HL-60 (cell line): ENCODE data around the gene RAD9A.

Experiments used
- DNase-seq, 2 experiments: peaks; one replicate each; pipeline ENCODE4 v3.0.0-alpha.2; 2010 to 2020; ENCODE audit warnings: low read depth in 1 of 2, low spot score in 1 of 2
- H3K27ac ChIP-seq: fragments of 250-450 bp; sonication (Bioruptor Pico); replicated peaks from 2 replicates; pipeline ENCODE4 v1.5.1; 2020; ENCODE audit warnings: mild to moderate bottlenecking, moderate library complexity
- H3K27me3 ChIP-seq: fragments of 250-450 bp; sonication (Bioruptor Pico); 2 replicates; pipeline ENCODE4 v1.5.1; 2021; ENCODE audit warnings: mild to moderate bottlenecking, moderate library complexity; ENCODE audit not compliant: insufficient read depth, poor library complexity, severe bottlenecking
- H3K4me3 ChIP-seq: replicated peaks from 2 replicates; pipeline ENCODE4 v1.5.1; 2011; ENCODE audit warnings: mild to moderate bottlenecking, control low read depth, low read length; ENCODE audit not compliant: insufficient read depth
- CTCF ChIP-seq: IDR thresholded peaks from one replicate; pipeline ENCODE4 v1.5.1; 2011; ENCODE audit warnings: low read length, control low read depth, inconsistent platforms; ENCODE audit not compliant: insufficient read depth
- GABPA ChIP-seq: IDR thresholded peaks from 2 replicates; pipeline ENCODE4 v1.6.1; 2012; ENCODE audit warnings: low read depth
- POLR2AphosphoS5 ChIP-seq: IDR thresholded peaks from 2 replicates; pipeline ENCODE4 v1.6.1; 2012; ENCODE audit warnings: low read depth
- REST ChIP-seq: IDR thresholded peaks from 2 replicates; pipeline ENCODE4 v1.6.1; 2012; ENCODE audit warnings: low read depth; ENCODE audit not compliant: insufficient replicate concordance
- SPI1 ChIP-seq: IDR thresholded peaks from 2 replicates; pipeline ENCODE4 v1.6.1; 2012; ENCODE audit warnings: low read depth, mild to moderate bottlenecking, borderline replicate concordance

The RAD9A gene

GRCh38 chr11:67371189-67371910 lies 20.4 kb upstream of the RAD9A start:
- peak overlapping the region; percentile 92 for H3K27ac ChIP-seq
- peak overlapping the region; percentile 47 for H3K4me3 ChIP-seq
- H3K27me3 ChIP-seq: no peaks in the 10 kb centered on the region
- DNase-seq: peak; percentile 61 to 82
- TF ChIP-seq REST (no peak), CTCF (no peak), SPI1 (no peak; the same call in 1 of the 2 replicates), GABPA (no peak), POLR2AphosphoS5 (peak; percentile 28; the same call in 1 of the 2 replicates)

- Histone ChIP-seq H3K4me3 (peak overlapping the region; percentile 47), H3K27me3 (no peaks in the 10 kb centered on the region), H3K27ac (peak overlapping the region; percentile 92)
- no peak for TF ChIP-seq POLR2AphosphoS5
- no peak for TF ChIP-seq CTCF
- TF ChIP-seq SPI1: no peak
- no peak for TF ChIP-seq REST
- no peak for TF ChIP-seq GABPA
- DNase-seq: peak in 1 of 2 experiments; percentile 46
Measured at GRCh38 chr11:67371911-67372320, 19.9 kb upstream of the RAD9A start.

GRCh38 chr11:67372321-67372992 lies 19.3 kb upstream of the RAD9A start:
- H3K27ac ChIP-seq: peak overlapping the region; percentile 92
- TF ChIP-seq SPI1 (no peak), REST (no peak), CTCF (no peak), GABPA (no peak), POLR2AphosphoS5 (no peak)
- DNase-seq: peak; percentile 22 to 54
- H3K27me3 ChIP-seq: no peaks in the 10 kb centered on the region
- H3K4me3 ChIP-seq: peak overlapping the region; percentile 47
